Activated T-cell treated with anti-CD3 and anti-CD28 coated beads, Interleukin-2, amount 50 U/mL, for 48 hours (primary cell): Measurements from ENCODE around the gene KLHL12.

ENCODE experiments used
- DNase-seq, 2 experiments: peaks; one replicate each; pipeline ENCODE4 v3.0.0-alpha.2; 2020

KLHL12 gene

DNA sequence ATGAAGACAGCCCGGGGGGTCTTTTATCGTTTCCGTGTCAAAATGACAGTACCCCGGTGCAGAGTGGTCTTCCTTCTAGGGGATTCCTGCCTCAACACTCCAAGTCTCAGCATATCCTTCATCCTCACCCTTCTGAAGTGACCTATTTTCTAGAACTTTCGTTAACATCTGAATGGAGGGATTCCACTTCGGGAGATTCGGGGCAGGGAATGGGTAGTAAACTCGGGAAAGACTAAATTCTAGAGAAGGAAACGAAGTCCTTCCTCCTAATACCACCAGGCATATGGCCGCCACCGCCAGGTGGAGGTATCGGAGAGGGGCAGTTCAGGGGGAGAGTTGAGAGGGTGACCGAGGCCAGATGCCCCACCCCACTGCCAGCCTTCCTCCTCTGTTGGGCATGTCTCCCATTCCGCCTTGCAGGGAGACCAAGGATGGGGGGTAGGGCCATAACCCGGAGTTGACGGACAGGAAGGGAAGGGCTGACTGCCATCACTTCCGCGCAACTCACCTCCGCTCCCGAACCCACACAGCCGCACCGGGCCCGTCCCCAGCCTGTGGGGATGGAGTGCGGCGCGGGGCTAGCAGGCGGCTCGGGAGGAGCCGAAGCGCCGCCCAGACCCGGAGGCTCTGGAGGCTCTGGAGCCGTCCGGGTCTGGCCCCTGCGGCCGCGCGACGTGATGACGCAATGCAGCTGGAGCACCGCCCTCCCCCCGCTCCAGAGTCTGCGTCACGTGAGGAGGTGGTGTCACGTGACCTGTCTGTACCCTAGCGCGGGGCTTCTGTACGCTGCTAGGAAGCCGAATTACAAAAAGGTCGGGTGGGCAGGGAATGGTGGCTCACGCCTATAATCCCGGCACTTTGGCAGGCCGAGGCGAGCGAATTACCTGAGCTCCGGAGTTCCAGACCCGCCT, at the start of gene KLHL12:
Gene KLHL12, minus strand, starts transcription at position 654 of the 911 bp plus-strand sequence. CDS start 2,072 bp downstream, outside the sequence.
- peak; percentile 94 to 96 for DNase-seq

DNA sequence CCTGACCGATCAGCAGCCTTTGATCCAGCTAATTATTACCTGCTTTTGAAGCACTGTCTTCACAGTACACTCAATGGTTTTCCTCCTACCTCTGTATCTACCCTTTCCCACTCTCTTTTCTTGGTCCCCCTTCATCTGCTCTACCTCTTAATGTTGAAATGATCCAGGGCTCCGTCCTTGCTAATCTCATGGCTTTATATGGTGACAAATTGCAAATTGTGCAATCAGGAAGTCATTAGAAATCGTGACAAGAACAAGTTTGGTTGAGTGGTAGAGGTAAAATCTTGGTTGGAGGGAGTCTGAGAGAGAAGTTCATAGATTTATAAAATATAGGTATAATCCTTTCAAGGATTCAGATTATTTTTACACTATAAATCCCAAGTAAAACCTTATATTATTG, 49.6 kb upstream of the KLHL12 start:
- no peak for DNase-seq

DNA sequence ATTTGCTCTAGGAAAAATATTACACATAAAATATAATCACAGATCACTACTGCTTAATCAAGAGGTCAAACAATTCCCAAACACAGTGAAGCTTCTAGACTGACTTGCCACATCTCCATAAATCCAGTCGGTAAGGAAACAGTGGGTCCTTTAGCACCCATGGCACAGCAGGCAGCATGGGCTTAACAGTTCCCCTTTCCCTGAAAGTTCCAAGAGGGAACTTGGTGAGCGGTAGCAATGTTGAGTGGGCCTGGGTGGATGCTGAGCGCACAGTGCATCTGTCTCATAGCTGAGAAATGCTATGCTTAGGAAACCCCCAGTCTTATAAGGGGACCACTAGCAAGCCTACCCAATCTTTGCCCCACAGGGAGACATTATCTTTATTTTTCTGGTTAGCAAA, 47.8 kb upstream of the KLHL12 start:
- DNase-seq: no peak

DNA sequence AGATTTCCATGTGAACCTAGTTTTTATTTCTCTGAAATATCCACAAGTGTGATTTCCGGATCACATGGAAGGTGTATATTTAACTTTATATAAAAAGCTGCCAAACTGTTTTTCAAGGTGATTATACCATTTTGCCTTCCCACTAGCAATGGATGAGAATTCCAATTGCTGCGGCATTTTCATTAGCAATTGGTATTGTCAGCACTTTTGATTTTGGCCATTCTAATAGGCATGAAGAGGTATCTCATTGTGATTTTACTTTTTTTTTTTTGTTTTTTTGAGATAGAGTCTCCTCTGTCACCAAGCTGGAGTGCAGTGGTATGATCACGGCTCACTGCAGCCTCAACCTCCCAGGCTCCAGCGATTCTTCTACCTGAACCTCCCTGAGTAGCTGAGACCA, 45.0 kb upstream of the KLHL12 start:
- no peak for DNase-seq

DNA sequence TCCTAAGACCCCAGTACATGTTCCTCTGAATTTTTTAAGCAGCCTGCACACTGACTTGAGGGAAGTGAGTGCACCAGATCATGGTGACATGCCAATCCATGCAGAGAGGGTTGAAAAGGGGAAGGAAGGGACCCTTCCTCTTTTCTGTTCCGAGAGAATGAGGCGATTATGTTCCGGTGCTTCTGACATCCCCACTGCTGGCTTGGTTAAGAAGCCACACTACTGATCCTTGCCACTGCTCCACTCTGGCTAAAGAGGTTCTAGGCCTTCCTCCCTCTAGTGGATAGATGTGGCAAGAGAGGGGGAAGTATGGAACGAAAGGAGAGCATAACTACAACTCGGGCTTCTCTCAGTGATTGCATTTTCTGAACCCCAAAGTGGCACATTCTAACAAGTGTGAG, 41.9 kb upstream of the KLHL12 start:
- peak; percentile 37 to 44 for DNase-seq

DNA sequence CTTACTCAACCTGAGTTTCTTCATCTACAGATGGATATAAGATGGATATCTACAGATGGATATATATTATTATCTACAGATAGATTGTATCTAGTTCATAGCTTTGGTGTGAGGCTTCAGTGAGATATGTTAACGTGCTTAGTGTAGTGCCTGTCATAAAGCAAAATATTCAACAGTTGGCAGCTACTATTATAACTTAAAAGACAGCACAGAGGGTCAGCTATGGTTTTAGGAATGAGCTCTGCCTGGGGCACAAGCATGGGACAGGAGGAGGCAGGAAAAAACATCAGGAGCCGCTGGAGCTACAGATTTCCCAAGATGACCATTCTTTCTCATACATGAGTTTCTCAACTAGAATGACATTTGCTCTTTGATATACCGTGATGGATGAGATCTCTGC, 41.3 kb upstream of the KLHL12 start:
- no peak for DNase-seq

DNA sequence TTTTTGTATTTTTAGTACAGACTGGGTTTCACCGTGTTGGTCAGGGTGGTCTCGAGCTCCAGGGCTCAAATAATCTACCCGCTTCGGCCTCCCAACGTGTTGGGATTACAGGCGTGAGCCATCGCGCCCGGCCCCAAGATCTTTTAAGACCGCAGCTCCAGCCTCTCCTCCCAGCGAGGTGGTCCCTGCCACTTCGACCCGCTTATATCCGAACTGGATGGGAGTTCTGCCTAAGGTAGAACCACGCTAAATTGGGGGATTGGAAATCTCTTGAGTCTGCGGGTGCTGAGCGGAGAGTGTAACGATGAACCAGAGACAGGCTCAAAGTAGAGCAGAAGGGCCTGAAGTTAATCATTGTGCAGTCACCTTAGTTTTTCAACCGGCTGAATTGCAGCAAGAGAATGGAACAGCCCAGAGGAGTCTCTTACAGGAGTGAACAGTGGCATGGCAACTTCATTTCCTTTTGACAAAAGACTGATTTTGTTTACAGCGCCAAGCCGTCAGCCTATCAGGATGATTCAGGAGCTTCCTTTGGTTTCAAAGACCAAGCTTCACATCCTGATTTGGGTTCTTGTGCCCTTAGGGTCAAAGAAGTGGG, 40.7 kb upstream of the KLHL12 start:
- DNase-seq: no peak

DNA sequence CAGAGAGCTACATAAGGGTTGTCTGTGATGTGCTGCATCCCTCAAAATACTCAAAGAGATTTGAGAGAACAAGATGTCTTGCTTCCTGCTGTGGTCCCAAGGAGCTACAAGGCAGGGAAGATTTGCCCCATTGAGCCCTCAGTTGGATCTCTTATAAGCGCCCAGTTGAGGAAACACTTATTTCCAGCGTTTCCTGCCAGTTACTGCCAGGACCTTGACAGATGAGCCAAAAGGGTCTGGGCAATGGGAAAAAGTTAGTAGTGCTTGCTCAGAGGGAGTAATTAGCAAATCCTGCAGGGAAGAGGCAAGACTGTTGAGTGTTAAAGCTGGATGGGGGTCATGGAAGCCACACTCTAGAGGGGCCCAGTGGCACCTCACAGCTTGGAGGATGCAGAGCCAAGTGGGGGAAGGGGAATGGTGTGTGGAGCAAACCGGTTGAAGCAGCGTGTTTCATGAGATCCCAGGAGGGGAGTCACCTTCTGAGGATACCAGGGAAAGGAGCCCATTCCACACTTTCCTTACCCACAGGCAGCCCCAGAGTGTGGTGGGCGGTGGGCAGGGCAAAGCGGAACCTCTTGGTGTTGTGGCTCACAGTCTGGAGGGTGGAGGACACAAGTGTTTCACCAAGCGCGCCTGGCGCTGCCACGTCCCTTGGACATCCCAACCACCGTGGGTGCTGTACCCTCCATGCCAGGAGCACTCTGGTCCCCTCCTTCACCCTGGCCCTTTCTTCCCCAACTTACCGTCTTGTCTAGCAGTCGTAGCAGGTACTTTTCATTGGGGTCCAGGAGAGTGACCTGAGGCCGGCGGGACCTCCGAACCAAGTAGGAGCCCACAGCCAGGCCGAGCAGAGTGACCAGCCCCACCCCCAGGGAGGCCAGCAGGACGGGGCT, 39.2 kb upstream of the KLHL12 start:
- DNase-seq: peak in 1 of 2 experiments; percentile 24

DNA sequence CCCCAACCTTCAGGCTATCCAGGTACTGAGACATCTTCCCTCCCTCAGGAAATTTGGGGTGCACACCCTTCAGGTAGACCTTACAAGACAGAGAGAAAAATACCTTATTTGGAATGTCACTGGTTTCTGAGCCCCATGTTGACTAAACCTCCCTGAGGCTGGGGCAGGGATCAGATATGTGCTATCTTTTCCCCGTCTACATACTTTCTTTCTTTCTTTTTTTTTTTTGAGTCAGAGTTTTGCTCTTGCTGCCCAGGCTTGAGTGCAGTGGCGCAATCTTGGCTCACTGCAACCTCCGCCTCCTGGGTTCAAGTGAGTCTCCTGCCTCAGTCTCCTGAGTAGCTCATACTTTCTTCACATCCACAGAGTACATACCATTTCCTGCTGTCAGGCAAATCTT, 38.4 kb upstream of the KLHL12 start:
- DNase-seq: no peak

DNA sequence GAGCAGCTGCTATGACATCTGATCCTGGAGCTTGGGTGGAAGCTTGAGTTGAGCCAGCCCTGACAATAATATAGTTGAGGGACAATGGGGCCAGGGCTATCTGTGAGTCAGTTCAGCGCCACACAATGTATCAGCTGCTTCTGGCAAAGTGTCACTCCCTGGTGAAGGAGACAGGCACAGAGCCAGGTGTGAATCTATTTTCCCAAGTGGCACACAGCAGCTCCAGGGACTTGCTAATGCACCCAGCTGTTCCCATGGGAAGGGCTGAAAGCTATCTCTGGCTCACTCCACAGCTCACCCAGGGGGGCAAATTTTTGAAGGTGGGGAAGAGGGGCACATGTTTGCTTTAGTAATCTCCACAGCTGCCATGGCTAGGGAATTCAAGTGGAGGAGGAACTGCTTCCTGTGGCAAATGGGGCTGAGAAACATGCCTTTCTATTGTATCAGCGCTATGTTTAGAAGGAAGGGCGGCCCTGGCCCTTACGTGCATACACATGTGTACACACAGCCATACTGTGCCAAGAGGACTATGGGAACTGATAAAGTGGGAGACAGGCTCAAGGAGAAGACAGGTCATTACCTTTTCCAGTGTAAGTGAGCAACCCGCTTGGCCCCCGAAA, 37.9 kb upstream of the KLHL12 start:
- DNase-seq: no peak

DNA sequence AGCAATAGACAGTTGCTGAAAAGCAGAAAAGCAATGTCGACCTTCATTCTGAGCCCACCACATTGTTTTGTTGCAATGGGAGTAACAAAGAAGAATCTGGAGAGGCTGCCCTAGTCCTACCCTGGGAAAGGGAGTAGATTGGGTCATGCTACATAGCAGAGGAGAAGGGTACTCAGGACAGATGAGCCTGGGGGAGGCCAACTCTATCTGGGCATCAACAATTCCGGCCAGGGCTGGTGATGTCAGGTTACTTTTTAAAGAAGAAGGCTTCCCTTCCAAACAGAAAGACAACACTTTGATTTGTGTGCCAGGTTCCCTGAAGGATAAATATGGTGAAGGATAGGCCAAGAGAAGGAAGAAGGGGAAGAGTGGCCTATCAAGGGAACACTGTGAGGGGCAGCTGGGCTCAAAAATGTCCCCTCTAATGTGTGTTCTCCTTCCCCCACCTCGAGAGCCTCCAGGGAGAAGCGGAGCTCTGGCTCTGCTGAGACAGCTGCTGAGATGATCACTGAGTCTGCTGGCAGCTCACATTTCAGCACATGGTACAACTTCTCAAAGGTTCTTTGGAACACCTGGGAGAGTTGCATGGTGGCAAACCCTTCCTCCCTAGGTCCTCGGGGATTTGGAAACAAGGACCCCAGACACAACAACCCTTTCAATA, 34.3 kb upstream of the KLHL12 start:
- no peak for DNase-seq

DNA sequence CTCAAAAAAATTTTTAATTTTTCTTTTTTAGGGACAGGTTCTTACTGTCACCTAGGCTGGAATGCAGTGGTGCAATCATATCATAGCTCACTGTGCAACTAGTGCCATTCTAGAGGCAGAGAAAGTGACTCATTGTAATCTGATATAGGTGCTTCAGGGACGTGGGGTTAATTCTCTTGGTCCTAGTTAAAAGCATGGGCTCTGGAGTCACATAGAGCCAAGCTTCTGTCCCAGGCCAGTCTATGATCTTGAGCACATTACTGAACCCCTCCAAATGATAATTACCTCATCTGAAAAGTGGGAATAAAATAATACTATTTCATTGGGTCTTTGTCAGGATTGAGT, 32.2 kb upstream of the KLHL12 start:
- no peak for DNase-seq

DNA sequence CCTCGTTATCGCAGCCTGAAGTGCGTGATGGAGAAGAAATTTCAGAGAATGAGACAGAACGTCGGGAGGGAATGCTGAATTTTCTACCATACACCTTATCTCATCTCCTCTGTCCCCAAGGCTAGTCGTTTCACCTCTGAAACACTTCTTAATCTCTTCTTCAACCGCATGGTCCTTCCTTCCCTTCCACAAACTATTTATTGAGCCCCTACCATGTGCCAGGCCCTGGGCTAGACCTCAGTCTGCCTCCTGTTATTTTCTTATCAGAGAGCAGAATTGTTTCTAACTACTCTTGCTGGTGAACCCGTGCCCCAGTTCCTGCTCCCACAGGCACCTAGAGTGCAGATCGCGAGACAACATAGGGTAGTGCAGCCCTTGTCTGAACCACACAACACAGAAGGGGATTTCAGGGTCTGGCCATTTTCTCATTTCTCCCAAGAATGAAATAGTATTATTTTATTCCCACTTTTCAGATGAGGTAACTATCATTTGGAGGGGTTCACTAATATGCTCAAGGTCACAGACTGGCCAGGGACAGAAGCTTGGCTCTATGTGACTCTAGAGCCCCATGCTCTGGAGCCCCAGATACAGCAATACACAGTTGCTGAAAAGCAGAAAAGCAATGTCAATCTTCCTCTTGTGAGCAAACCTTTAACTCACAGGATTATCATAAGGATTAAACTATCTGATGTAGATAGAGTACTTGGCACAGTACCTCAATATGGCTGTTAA, 31.7 kb upstream of the KLHL12 start:
- DNase-seq: no peak

DNA sequence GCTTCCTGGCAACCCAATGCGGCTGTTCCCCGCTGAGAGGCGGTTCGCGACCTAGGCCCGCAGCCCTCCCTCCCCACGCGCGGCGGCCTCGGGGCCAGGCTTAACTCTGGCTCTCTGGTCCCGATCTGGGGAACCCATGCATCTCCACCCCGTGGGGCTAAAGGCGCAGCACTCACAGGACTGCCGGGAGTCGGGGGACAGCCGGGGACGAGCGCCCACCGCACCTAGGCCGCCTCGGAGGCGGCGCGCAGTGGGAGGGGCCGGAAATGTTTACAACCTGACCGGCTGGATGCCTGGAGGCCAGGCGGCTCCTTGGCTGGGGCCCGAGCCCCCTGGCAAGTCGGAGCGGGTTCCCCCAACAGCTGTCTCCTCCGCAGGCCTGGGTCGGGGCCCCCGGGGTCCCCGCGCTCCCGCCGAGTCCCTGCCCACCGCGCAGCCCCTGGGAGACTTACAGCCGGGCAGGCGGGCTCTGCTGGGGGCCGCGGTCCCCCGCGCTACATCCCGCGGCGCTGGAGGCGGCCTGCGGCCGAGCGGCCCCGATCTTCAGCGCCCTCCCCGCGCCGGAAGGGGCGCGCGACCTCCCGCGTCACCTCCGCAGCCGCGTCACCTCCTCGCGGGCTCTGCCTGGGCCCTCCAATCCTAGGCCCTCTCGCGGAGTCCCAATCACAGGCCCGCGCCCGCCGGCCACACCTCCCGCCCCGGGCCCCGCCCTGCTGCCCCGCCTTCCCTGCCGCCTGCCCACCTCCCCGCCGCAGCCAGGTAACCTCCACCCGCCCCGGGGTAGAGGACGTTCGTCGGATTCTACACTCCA, 30.9 kb upstream of the KLHL12 start, which contains the start of gene ADIPOR1:
Gene ADIPOR1, minus strand, starts transcription at position 580 of the 811 bp plus-strand sequence. CDS start 7,242 bp downstream, outside the sequence.
- DNase-seq: peak; percentile 92 to 96

DNA sequence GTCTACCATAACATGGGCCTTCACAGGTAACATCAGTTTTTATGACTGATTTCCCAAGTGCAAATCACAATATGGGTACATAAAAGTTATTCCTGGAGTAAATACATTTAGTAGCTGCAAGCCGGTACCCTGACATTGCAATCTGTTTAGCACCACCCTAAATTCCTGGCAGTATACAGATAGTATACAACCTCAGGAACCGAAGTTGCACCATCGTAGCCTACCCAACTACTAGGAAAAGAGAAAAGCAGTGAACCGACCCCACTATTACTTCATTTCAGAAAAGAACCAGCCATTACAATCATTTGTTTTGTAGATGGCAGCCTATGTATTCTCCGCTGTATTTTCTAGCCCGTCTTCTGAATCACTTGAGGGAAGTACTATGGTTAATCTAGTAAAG, 29.9 kb upstream of the KLHL12 start:
- no peak for DNase-seq

DNA sequence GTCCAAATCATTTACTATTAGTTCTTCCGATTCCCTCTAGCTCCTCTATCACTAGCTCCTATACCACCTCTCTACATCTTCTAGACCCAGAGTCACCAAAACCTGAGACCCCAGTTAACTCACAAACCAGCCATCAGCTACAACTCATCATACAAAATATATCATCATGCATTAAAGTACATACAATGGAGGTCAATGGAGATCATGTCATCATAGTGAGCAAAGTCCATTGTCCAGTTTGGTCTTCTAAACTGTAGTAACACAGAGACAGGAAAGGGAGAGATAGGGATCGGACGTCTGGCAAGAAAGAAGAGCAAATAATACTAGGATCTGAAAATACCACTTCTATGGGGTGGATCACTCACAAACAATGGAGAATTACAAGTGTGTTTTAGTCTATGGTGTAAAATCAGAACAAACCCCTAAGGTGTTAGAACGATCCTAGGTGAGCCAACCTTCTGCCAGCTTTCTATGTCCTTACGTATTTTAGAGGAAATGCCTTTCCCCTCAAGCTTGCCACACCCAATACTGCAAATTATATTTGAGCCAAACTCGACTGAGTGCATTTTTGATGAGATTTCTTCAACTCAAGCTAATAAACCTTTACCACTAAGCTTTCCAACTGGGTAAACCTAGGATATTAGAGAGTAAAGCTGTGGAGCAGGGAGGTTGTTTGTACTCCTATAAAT, 27.2 kb upstream of the KLHL12 start:
- no peak for DNase-seq

DNA sequence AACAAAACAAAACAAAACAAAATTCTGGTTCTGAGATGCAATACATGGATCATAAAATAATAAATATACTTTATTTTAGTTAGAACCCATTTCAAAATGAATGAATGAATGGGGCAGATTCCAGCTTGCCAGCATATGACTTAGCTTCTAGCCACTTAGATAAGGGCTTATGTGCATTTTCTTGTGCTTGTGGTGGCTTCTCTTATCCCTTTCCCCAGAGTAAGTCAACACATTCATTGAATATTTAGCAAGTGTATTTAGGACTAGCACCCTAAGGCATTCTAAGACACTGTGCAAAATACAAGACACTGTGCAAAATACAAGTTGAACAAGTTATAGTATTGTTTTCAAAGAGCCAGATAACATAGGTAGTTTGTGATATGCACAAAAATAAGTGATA, 26.4 kb upstream of the KLHL12 start:
- DNase-seq: no peak

DNA sequence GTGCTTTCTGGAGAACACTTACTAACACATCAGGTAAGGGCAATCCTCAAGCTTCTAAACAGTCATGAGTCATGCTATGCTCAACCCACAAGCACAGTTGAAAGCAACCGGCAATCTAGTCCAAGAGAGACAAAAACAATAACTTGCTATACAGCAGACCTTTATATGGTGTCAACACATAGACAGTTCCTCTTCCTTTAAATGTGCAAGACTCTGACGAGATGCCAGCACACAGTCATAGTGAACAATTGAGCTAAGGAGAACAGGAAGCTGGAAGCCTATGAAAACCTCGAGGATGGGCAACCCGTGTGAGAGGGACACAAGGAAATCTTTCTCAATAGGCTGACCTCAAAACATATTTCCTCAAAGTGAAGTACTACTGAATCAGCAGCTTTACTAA, 25.8 kb upstream of the KLHL12 start:
- no peak for DNase-seq

DNA sequence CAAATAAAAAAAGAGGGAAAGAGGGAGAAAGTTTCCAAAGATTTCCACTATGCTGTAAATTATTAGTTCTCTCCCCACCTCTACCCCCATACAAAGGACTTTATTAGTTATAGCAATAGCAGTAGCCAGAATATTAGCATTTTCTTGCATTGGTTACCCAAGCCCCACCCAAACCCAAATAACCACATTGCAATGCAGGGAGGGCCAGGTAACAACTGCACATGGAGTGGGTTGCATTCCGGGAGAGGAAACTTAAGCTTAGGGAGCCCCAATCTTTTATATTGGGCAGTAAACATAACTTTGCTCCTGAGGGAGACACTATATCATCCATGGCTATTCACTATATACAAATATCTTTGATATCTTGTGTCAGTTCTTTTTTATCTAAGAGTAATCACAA, 25.1 kb upstream of the KLHL12 start:
- DNase-seq: no peak

DNA sequence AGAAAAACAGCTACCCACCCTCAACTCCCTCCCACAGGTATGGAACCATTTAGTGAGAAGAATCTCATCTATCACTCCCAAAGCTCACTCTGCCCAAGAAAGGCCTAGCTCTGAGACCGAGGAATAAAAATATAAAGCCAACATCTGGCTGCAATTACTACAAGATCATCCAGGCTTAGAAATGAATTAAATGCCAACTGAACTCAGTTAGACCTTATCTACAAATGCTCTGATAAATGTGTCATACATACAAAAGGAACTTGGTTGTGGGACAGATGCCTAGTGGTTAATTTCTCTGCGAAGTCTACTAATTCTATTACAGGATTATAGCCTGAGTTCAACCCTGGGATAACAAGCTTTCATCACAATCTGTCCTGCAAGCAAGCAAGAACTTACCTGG, 24.4 kb upstream of the KLHL12 start:
- no peak for DNase-seq
